8988T (cell line): ENCODE results near the gene OFD1.
"Not testable (repeated sequence)": the region's sequence is repeated elsewhere in the genome, so short reads cannot be mapped to it uniquely, and the experiment has no call there.

Experiments used
- DNase-seq: peaks from one replicate; pipeline ENCODE4 v3.0.0; 2011

The OFD1 gene

GRCh38 chrX:13702111-13702789 lies 32.3 kb upstream of the OFD1 start:
- no peak for DNase-seq

- DNase-seq = no peak
Observed at GRCh38 chrX:13703135-13703534, 31.4 kb upstream of the OFD1 start.

DNA sequence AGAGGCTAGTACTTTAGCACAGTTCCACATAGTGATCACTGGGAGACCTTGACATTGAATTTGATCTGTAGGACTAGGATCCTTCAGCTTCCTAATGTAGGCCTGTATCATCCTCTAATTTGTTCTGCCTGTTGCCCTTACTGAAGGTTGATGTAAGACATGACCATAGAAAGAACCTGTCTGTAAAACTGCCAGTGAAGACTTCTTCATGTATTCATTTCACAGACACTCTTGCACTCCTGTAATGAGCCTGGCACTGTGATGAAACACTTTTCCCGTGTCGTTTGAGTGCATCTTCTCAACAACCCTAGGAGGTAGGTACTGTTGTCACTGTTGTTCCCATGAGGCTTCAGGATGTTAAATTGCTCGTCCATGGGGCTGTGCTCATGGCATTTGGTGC lies 31.0 kb upstream of the OFD1 start:
- no peak for DNase-seq

DNA sequence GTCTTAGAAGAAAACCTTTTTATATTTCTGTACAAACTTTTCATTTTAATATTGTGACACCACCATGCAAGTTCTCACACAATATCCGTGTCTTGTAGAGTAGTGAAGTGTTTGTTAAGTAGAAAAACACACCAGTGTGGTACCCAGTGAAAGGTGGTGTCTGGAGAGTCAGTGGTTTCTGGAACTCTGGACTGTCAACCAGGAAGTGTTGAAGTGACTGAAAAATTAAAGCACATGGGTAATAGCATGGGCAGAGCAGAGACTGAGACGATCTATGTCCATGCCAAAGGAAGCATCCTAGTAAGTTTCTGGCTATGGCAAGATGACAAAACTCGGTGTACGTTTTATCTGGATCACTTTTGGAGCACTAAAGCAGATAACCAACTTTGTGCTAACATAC lies 23.4 kb upstream of the OFD1 start:
- DNase-seq = no peak

- no peak for DNase-seq
Observed at GRCh38 chrX:13716455-13716854, 18.1 kb upstream of the OFD1 start.

- no peak for DNase-seq
Observed at GRCh38 chrX:13716905-13717304, 17.6 kb upstream of the OFD1 start.

GRCh38 chrX:13717700-13718472 lies 16.7 kb upstream of the OFD1 start:
- no peak for DNase-seq

DNA sequence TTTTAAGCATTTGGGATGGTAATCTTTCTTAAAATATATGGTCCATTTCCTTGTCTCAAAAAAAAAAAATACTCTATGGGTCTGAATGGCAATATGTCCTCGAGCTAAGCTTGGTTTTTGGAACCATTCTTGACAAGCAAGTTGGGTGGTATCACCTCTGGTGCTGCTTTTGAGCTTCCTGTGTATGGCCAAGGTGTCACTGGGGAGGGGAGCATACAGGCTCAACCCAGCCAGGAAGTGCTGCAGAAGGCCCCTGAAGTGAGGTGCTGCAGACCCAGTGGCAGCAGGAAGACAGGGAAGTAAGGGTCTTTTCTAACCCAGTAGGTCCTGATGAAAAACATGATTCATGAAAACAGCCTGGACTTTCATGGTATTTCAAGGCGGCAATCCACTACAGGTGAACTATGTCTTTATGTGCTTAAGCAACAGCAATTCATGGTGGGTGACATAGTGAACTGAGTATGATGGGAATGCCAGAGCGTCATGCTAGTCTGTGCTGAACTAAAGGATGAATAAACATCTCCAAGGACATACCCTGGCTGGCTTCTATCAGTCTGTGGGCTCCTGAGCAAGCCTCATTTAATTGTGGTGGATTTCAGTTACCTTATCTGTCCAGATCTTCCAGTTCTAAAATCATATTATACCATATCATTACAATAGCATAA lies 15.2 kb upstream of the OFD1 start:
- no peak for DNase-seq

- DNase-seq = no peak
Observed at GRCh38 chrX:13721371-13721770, 13.2 kb upstream of the OFD1 start.

DNA sequence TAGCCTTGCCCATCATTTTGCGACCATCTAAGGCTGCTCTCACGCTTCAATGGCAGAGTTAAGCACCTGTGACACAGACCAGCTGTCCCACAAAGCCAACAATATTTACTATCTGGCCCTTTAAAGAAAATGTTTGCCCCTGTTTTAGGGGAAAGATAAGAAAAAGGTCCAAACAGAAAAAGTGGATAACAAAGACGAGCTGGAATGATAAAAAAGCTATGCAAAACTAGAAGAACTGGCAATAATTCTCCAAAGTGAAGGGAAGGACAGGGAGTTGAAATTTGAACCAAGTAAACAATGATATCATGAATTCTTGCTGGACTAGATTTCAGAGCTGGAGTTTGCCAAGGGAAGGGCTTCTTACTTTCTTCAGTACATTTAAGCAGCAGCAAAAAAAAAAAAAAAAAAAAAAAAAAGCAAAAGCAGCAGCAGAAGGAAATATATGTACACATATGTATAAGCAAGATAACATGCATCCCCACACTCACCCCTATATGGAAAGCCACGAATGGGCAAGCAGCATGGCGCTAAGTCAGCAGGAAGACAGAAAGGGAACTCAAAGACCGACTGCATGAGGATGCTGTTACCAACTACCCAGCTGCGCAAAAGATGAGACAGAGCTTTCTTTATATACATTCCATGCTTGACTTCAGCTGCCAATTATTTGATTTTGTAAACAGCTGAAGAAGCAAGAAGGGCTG lies 12.6 kb upstream of the OFD1 start:
- DNase-seq = no peak

DNA sequence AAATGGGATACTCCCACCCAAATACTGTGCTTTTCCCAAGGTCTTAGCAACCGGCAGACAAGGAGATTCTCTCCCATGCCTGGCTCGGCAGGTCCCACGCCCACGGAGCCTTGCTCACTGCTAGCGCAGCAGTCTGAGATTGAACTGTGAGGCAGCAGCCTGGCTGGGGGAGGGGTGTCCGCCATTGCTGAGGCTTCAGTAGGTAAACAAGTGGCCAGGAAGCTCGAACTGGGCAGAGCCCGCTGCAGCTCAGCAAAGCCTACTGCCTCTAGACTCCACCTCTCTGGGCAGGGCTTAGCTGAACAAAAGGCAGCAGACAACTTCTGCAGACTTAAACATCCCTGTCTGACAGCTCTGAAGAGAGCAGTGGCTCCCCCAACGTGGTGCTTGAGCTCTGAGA lies 9.7 kb upstream of the OFD1 start:
- not testable (repeated sequence) for DNase-seq

- DNase-seq = not testable (repeated sequence)
Observed at GRCh38 chrX:13726583-13726982, 8.0 kb upstream of the OFD1 start.

- not testable (repeated sequence) for DNase-seq
Observed at GRCh38 chrX:13730523-13730922, 4.0 kb upstream of the OFD1 start.

- no peak for DNase-seq
Observed at GRCh38 chrX:13732246-13733067, 2.1 kb upstream of the OFD1 start.

DNA sequence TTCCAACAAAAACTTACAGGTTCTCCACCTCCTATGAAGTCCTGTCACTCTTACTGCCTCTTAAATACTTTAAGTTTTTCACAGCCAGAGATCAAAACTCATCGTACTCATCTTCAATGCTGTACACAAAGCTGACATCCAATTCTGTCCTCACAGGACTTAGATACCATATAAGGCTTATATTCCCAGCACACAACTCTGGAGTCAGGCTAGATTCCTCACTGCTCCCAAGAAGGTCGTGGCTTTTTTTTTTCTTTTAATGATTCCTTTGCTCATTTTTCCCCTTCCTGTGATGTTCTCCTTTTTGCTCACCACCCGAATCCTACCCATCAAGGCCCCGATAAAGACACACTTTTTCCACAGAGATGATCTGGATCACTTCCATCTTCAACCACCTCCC lies 1.0 kb upstream of the OFD1 start:
- no peak for DNase-seq

DNA sequence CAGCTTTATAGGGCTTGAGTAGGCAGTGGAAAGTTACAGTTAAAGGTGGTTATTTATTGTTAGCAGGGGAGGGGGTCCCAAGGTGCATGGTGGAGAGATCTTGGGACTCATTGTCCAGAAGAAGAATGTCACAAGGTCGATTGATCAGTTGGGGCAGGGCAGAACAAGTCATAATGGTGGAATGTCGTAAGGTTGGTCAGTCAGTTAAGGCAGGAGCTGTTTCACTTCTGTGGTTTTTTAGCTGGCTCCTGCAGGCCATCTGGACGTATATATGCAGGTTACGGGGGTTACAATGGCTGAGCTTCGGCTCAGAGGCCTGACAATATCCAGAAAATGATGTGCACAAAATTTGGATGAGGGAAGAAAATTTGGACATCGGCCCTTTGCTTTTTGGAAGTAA lies 7.1 kb downstream of the OFD1 start:
- DNase-seq = no peak

DNA sequence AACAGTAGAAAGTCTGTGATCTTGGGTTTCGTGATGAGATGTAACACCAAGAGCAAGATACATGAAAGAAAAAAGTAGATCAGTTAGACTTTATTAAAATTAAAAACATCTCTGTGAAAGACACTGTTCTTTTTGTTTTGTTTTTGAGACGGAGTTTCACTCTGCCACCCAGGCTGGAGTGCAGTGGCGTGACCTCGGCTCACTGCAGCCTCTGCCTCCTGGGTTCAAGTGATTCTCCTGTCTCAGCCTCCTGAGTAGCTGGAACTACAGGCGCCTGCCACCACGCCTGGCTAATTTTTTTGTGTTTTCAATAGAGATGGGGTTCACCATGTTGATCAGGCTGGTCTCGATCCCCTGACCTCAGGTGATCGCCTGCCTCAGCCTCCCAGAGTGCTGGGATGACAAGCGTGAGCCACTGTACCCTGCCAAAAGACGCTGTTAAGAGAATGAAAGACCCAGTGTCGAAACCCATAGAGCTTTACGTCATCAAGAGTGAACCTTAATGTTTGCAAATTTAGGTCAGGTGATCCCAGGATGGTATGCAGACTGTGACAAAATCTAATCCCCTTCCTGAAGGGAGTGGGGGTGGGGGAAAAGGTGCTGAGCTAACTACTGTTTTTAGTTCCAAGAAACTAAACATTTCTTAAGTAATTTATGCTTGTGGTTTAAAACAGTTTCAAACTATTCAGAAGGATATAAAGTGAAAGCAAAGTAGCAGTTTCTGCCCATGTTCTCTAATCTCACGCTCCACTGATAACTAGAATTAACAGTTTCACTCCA lies 8.0 kb downstream of the OFD1 start:
- no peak for DNase-seq

- no peak for DNase-seq
Observed at GRCh38 chrX:13747836-13748235, 13.3 kb downstream of the OFD1 start.

GRCh38 chrX:13748486-13748885 lies 13.9 kb downstream of the OFD1 start:
- no peak for DNase-seq

- DNase-seq = no peak
Observed at GRCh38 chrX:13750204-13750603, 15.7 kb downstream of the OFD1 start.

DNA sequence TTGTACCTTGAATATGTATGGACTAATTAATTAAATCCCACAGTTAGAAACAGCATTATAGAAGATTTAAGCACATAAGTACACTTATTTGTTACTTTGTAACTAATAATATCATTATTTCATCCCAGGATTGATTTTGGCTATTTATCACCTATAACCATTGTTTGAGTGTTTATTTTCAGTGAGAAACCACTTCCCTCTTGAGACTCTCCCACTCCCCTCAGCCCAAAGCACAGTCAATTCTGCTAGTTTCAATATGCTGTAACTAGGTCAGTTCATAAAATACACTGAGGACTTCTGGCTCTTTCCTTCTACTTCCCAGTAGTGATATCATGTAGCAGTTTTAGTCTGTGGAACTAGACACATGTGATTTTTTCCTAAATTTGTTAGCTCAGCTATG lies 16.3 kb downstream of the OFD1 start:
- DNase-seq = no peak

- DNase-seq = no peak
Observed at GRCh38 chrX:13752141-13752540, 17.6 kb downstream of the OFD1 start.
